GM23338 (cell line): Measurements from ENCODE around the gene ATP8B4.

Experiments used
- JUNB ChIP-seq: IDR thresholded peaks from one replicate; pipeline ENCODE4 v1.6.1; 2016; ENCODE audit warnings: antibody characterized with exemption; ENCODE audit not compliant: unreplicated experiment
- POLR2AphosphoS5 ChIP-seq: IDR thresholded peaks from 2 replicates; pipeline ENCODE4 v1.6.1; 2016; ENCODE audit warnings: antibody characterized with exemption, low read depth
- REST ChIP-seq: IDR thresholded peaks from one replicate; pipeline ENCODE4 v1.6.1; 2018; ENCODE audit warnings: antibody characterized with exemption; ENCODE audit not compliant: unreplicated experiment
- TF ChIP-seq, protein P1 (sequence below), 2 experiments: fragments of 200-600 bp in 1 of 2; sonication (generic) in 1 of 2; conservative IDR thresholded peaks; 2 replicates each; pipeline versions ENCODE4 v1.5.1 to v1.6.1; 2016 to 2017; ENCODE audit warnings: antibody characterized with exemption in 2 of 2, low read depth in 2 of 2, mild to moderate bottlenecking in 2 of 2, moderate library complexity in 1 of 2

DNA sequence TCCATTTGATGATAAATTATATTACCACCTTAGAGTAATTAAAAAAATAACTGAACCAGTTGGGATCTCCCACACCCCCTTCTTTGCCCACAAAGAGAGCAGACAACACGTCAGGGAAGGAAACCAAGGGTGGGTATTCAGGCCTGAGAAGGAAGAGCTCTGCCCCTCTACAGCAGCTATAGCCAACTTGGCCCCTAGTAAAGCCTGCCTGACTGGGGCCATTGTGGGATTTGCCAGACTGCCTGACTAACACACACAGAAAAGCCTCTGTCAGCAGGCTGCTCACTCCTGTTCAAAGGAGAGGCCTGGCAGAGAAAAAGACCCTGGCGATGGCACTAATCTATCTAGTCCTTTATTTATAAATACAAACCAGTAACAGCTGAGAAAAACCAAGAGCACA lies 41.4 kb downstream of the ATP8B4 start:
- TF ChIP-seq POLR2AphosphoS5 (no peak), REST (no peak), JUNB (no peak)
- TF ChIP-seq, protein P1, sequence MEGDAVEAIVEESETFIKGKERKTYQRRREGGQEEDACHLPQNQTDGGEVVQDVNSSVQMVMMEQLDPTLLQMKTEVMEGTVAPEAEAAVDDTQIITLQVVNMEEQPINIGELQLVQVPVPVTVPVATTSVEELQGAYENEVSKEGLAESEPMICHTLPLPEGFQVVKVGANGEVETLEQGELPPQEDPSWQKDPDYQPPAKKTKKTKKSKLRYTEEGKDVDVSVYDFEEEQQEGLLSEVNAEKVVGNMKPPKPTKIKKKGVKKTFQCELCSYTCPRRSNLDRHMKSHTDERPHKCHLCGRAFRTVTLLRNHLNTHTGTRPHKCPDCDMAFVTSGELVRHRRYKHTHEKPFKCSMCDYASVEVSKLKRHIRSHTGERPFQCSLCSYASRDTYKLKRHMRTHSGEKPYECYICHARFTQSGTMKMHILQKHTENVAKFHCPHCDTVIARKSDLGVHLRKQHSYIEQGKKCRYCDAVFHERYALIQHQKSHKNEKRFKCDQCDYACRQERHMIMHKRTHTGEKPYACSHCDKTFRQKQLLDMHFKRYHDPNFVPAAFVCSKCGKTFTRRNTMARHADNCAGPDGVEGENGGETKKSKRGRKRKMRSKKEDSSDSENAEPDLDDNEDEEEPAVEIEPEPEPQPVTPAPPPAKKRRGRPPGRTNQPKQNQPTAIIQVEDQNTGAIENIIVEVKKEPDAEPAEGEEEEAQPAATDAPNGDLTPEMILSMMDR (conservative IDR thresholded peaks at IDR 0.05; ENCODE audit: low read depth in 2 of 2): no peak
